Mesodermal cell (in vitro differentiated cells): Measurements from ENCODE around the gene ZNF618.

Source experiments
- H3K27ac ChIP-seq: 2 replicates; pipeline ENCODE4 v1.7.0; 2013; ENCODE audit warnings: mild to moderate bottlenecking, low read depth, low read length, moderate library complexity; ENCODE audit not compliant: severe bottlenecking
- H3K36me3 ChIP-seq: 2 replicates; pipeline ENCODE4 v1.7.1; 2013; ENCODE audit warnings: mild to moderate bottlenecking, low read length, moderate library complexity; ENCODE audit not compliant: control insufficient read depth, insufficient read depth
- H3K4me1 ChIP-seq: one replicate; pipeline ENCODE4 v1.7.1; 2013; ENCODE audit warnings: mild to moderate bottlenecking, low read length; ENCODE audit not compliant: insufficient read depth, control insufficient read depth, poor library complexity, severe bottlenecking
- H3K4me3 ChIP-seq: 2 replicates; pipeline ENCODE4 v1.7.0; 2013; ENCODE audit warnings: low read length, control low read depth, mild to moderate bottlenecking; ENCODE audit not compliant: insufficient read depth, poor library complexity, severe bottlenecking; ENCODE audit errors: extremely low read depth
- H3K9me3 ChIP-seq: 2 replicates; pipeline ENCODE4 v1.7.1; 2013; ENCODE audit warnings: mild to moderate bottlenecking, low read length, moderate library complexity; ENCODE audit not compliant: control insufficient read depth
- WGBS, 2 experiments: methylation state at CpG; one replicate each; pipeline ENCODE4 v1.1.5; 2013; ENCODE audit warnings: missing lambda C conversion rate in 2 of 2; ENCODE audit not compliant: insufficient coverage in 2 of 2; 5-methylcytosine and 5-hydroxymethylcytosine counted together

The ZNF618 gene

DNA sequence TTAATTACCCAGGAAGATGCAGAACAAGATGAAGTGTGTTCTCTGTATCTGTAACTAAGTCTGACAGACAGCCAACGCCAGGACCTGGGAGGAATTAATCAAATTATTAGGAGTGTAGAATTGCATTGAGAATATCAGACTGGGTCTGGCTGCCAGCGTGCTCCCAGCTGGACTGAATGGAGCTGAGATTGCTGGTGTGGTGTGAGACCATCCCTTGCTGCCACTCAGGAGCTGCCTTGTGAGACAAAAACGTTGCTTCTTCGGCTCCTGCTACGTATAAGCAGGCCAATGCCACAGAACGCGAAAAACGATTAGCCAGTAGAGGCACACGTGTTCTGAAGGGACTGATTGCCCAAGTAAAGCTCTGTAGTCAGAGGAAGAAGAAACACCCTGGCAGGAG lies 135.2 kb downstream of the ZNF618 start:
- H3K9me3 ChIP-seq: no peaks in the 10 kb centered on the region
- no peaks in the 10 kb centered on the region for H3K4me1 ChIP-seq
- H3K27ac ChIP-seq: no peak overlapping the region
- H3K36me3 ChIP-seq: peaks cover 51% of the 10 kb centered on the region
- no peak overlapping the region for H3K4me3 ChIP-seq
- 89 to 90% methylated on average over 9 of the region's 9 CpGs for WGBS, 2 experiments

DNA sequence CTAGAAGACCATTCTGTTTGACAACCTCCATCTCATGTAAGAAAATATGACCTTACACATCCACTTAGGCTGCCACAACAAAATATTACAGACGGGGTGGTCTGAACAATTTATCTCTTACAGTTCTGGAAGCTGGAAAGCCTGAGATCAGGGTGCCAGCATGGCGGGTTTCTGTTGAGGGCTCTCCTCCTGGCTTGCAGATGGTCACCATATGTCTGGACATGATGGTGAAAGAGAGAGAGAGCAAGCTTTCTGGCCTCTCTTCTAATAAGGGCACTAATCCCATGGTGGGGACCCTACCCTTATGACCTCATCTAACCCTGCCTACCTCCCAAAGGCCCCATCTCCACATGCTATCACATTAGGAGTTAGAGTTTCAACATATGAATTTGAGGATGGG lies 136.0 kb downstream of the ZNF618 start:
- peaks cover 52% of the 10 kb centered on the region for H3K36me3 ChIP-seq
- WGBS, 2 experiments: 100% methylated on average over 1 of the region's 2 CpGs; no CpG with 5 or more reads in 1 of the 2 experiments

DNA sequence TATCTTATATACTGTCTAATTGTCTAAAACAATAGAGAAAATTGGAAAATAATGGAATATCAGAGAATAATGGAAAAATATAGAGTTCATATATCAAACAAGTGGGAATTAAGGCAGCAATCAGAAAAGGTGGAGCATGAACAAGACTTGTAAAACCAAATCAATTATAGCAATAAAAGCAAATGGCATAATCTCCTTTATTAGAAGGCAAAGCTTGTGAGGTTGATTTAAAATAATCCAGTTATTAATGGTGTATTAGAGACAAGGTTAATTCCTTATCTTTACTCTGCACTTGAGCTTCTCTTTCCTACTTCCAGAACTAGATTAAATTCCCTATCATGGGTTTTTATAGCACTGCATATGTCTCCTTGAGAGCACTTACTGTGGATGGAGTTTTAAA lies 137.9 kb downstream of the ZNF618 start:
- Histone ChIP-seq H3K27ac (no peak overlapping the region), H3K9me3 (no peaks in the 10 kb centered on the region), H3K4me1 (no peaks in the 10 kb centered on the region), H3K4me3 (no peak overlapping the region), H3K36me3 (peaks cover 50% of the 10 kb centered on the region)

More for the DNA sequence above, 136.0 kb downstream of the ZNF618 start:
- H3K4me1 ChIP-seq: no peaks in the 10 kb centered on the region
- H3K9me3 ChIP-seq: no peaks in the 10 kb centered on the region
- no peak overlapping the region for H3K4me3 ChIP-seq
- H3K27ac ChIP-seq: no peak overlapping the region

DNA sequence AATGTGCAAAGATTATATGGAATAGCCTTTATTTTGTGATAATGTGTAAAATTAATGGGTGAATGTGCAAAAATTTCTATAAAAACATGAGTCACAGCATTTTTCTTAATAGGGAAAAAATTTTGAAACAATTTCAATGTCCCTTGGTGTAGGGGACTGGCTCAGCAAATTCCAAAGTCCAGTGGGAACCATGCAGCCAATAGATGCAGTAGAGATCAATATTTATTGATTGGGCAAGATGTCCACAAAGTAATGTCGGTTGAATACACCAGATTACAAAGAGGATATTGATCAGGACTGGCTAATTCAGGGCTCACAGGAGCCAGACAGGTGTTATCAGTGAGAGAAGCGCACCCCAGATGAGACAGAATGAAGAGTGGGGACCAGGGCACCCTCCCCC lies 139.5 kb downstream of the ZNF618 start:
- 92 to 100% methylated on average over 2 of the region's 2 CpGs for WGBS, 2 experiments
- Histone ChIP-seq H3K4me1 (no peaks in the 10 kb centered on the region), H3K27ac (no peak overlapping the region), H3K36me3 (peaks cover 51% of the 10 kb centered on the region), H3K9me3 (no peaks in the 10 kb centered on the region), H3K4me3 (no peak overlapping the region)

DNA sequence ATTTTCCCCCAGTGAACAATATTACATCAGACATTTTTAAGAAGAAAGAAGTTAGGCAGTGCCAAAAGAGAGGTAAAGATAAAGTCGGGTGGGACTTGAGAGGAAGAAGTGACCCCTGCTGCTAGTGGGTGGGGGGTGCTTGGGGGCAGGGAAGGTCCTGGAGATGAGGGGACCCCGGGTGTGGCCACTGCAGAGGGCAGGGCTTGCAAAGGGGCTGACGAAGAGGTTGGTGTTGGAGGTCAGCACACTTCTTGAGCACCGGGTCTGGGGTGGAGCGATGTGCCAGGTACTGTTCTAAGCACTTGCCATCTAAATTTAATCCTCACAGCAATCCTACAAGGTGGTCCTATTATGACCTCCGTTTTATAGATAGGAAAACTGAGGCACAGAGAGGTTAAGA lies 140.0 kb downstream of the ZNF618 start:
- Histone ChIP-seq H3K27ac (no peak overlapping the region), H3K4me1 (no peaks in the 10 kb centered on the region), H3K4me3 (no peak overlapping the region), H3K36me3 (peaks cover 46% of the 10 kb centered on the region), H3K9me3 (no peaks in the 10 kb centered on the region)
- 90 to 91% methylated on average over 3 to 4 of the region's 6 CpGs for WGBS, 2 experiments

DNA sequence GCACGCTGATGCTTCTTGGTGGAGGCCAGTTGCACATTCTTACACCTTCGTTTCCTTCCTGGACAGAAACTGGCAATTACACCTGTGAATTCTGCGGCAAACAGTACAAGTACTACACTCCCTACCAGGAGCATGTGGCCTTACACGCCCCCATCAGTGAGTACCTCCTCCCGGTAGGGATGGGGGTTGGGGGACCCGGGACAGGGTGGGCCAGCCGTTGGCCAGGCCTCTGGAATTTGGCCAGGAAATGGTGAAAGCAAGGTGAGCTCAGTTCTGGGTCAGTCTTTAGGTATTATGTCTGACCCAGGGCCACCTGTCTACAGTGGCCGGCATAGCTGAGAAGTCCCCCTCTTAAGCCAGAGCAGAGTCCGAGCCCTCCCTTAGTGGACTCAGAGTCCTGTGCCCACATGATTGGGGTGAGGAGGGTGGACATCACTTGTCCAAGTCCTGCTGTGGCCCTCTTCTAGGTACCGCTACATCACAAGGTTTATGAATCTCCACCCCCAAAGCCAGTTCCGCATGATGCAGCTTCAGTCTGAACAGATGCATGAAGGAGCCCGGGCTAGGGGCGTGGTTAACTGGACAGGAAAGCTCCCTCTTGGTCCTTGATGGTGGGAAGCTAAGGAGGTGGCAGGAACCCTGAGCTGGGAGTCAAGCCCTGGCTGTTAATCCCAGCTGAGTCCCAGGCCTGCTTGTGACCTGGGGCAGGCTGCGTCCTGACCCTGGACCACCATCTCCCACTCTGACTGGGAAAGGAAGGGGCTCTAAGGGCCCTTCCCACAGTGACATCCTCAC lies 140.7 kb downstream of the ZNF618 start:
- WGBS, 2 experiments: 95 to 98% methylated on average over 5 to 7 of the region's 14 CpGs

DNA sequence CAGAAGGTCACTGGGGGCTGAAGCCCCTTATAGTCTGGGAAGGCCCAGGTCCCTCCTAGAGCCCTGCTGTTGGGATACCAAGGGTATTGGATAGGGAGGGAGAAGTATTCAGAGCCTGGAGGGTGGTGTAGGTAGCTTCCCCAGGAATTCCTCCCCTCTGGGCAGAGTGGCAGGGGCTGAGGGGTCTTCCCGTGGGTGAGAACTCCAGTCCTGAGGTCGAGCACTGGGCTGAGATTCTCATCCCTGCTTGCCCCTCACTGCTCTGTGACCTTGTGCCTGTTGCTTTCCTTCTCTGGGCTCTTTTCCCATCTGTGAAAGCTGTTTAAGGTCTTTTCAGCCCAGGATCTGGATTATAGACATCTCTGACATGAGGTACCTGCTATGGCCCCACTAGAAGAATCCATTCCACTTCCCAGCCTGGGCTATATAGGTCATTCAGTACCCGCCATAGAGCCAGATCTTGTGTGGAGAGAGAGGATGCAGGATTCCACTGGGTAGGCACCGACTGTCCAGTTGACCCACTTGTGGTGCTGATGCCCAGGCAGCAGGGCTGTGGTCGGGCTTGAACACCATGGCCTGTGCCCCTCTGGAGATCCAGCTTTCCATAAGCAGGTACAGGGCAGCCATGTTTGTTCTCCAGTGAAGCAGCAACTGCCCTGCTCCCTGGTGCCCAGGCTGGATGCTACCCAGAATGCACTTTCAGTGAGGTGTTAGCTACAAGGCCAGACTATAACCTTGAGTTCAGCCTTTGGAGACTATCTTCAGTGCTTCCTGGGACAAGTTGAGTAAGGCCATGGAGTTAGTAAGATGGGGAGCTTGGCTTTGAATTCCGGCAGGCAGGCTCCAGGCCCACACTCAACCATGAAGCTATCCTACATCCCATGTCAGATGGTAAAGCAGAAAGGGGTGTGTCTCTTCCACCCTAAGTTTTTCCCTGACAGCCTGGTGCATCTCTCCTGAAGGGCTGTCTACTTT lies 141.9 kb downstream of the ZNF618 start:
- Histone ChIP-seq H3K9me3 (peaks cover 4% of the 10 kb centered on the region), H3K4me1 (no peaks in the 10 kb centered on the region), H3K36me3 (peaks cover 39% of the 10 kb centered on the region), H3K27ac (no peak overlapping the region), H3K4me3 (no peak overlapping the region)
- 87 to 91% methylated on average over 4 of the region's 6 CpGs for WGBS, 2 experiments

More for the DNA sequence above, 140.7 kb downstream of the ZNF618 start:
- Histone ChIP-seq H3K36me3 (peaks cover 39% of the 10 kb centered on the region), H3K9me3 (no peaks in the 10 kb centered on the region), H3K27ac (no peak overlapping the region), H3K4me3 (no peak overlapping the region), H3K4me1 (no peaks in the 10 kb centered on the region)

DNA sequence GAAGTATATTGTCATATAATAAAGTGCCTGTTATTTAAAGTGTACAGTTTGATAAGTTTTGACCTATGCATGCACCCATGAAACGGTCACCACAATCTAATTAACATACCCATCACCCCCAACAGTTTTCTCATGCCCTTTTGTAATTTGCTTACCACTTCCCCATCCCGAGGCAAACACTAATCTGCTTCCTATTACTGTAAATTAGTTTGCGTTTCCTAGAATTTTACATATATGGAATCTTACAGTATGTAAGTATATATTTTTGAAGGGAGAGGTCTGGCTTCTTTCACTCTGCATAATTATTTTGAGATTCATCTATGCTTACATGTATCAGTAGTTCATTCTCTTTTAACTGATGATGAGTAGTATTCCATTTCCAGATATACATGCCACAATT lies 145.5 kb downstream of the ZNF618 start:
- 80% methylated on average over 1 of the region's 3 CpGs; no CpG with 5 or more reads in 1 of the 2 experiments for WGBS, 2 experiments
- Histone ChIP-seq H3K4me1 (peaks cover 5% of the 10 kb centered on the region), H3K36me3 (peaks cover 61% of the 10 kb centered on the region), H3K4me3 (no peak overlapping the region), H3K9me3 (peaks cover 4% of the 10 kb centered on the region), H3K27ac (no peak overlapping the region)

DNA sequence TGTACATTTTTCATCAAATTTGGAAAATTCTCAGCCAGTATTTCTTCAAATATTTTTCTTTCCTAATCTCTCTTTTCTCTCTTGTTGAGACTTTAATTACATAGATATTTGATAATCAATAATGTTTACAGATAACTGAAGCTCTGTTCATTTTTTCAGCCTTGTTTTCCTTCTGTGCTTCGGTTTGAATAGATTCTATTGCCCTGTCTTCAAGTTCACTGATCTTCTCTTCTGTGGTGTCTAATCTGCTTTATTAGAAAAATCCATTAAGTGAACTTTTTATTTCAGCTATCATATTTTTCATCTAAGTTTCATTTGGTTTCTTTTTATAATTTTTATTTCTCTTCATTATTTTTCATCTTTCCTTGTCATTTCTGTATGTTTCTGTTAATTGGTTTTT lies 147.9 kb downstream of the ZNF618 start:
- no CpG with 5 or more reads among the region's 1 CpG for WGBS, 2 experiments
- H3K9me3 ChIP-seq: peaks cover 4% of the 10 kb centered on the region
- peaks cover 5% of the 10 kb centered on the region for H3K4me1 ChIP-seq
- no peak overlapping the region for H3K4me3 ChIP-seq
- H3K27ac ChIP-seq: no peak overlapping the region
- peaks cover 57% of the 10 kb centered on the region for H3K36me3 ChIP-seq

DNA sequence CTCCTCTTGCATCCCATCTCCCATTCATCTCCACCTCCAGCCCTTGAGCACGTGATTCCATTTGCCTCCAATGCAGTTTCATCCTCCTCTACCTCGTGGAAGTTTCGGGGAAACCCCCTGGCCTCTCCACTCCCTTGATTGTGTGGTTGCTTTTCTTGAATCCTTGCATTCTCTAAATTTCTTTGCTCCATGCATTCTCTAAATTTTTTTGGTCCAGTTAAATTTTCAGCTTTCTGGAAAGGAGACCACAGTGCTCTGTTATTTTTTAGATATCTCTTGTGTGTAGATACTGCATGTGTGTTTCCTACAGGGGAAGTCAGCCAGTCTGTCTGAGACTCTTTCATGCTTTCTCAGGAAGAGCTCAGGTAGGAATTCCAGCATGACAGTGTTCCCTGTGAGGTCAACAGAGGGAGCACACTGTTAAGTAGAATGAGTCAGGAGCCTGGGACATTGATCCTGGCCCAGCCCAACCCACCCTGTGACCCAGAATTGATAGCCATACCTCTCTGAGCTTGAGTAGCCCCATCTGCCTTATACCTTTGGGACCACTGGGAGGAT lies 149.2 kb downstream of the ZNF618 start:
- Histone ChIP-seq H3K36me3 (peaks cover 61% of the 10 kb centered on the region), H3K4me1 (peaks cover 5% of the 10 kb centered on the region), H3K4me3 (no peak overlapping the region), H3K9me3 (peaks cover 4% of the 10 kb centered on the region), H3K27ac (no peak overlapping the region)
- 90 to 93% methylated on average over 3 of the region's 3 CpGs for WGBS, 2 experiments
